ENCODE measurements around the gene SLC9A3. TPM values are rescaled to one million over a fixed set of nuclear protein-coding genes. Genes with fewer than 3 reads are reported as not detected.

Gene SLC9A3
- total RNA-seq, 2 donors from 2014 or later = 0.21 to 1.1 TPM

DNA sequence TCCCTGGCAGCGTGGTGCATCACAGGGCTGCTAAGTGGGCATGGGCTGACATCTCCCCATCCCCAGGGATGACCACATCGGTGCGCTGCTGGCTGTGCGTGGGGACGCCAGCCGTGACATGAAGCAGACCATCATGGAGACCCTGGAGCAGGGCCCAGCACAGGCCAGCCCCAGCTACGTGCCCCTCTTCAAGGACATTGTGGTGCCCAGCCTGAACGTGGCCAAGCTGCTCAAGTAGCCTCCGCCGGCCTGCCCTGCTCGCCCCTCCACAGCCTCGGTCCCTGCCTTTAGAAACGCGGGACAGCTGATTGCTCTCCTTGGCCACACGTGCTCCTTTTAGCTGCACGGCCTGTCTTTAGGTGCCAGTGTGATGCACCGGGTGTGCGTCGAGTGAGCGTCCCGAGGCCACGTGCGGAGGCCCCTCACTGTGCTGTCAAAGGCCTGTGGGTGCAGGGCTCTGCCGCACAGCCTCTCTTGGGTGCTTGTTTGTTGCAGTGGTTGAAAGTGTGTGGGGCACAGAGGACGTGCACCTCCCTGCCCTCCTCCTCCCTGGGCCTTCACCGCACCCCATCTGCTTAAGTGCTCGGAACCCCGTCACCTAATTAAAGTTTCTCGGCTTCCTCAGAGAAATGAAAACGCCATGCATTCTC lies 57.5 kb downstream of the SLC9A3 start:
- Mint-ChIP-seq H3K9me3 (no peaks in the 10 kb centered on the region), H3K27me3 (no peaks in the 10 kb centered on the region), H3K27ac (no peak overlapping the region), H3K4me3 (no peak overlapping the region), H3K4me1 (ENCODE audit: low read depth in 2 of 2) (peaks cover 9 to 12% of the 10 kb centered on the region in 2 donors), H3K36me3 (peaks cover 4% of the 10 kb centered on the region)
- no peak for DNase-seq (ENCODE audit: low spot score)
- ATAC-seq = no peak

DNA sequence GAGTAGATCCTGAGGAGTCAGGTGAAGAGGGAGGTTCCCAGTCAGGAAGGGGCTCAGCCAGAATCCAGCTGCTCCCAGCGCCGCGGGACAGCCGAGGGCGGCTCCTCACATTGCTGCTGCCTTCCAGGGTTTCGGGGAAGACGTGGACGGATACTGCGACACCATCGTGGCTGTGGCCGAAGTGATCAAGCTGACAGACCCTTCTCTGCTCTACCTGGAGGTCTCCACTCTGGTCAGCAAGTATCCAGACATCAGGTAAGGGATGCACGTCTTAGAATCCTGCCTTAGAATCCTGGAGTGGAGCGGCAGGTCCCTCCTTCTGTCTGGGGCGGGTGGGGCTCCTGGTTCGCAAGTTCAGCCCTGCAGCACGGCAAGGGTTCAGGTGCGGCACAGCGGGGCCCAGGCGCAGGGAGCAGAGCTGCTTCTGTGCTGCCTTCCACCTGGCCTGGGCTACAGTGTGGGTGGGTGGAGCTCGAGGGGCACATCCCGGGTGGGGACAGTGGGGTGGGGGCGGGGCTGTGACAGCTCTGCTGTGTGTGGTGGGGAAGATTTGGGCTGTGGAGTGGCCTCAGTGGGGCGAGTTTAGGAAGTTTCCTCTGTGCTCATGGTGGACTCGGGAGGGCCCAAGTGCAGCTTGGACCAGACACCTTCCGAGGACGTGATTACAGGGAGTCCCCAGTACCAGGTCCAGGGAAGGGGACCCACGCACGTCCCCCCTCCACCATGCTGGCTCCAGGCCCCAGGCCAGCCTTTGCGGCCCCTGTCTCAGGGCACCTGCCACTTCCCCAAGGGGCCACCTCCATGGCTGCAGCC lies 58.5 kb downstream of the SLC9A3 start:
- no peaks in the 10 kb centered on the region for H3K27me3 Mint-ChIP-seq
- DNase-seq (ENCODE audit: low spot score) = no peak
- no peaks in the 10 kb centered on the region for H3K9me3 Mint-ChIP-seq
- no peak for ATAC-seq
- no peak overlapping the region for H3K4me3 Mint-ChIP-seq
- H3K36me3 Mint-ChIP-seq = peaks cover 5% of the 10 kb centered on the region
- H3K4me1 Mint-ChIP-seq (ENCODE audit: low read depth in 2 of 2) = peaks cover 6 to 8% of the 10 kb centered on the region in 2 donors
- no peak overlapping the region for H3K27ac Mint-ChIP-seq

DNA sequence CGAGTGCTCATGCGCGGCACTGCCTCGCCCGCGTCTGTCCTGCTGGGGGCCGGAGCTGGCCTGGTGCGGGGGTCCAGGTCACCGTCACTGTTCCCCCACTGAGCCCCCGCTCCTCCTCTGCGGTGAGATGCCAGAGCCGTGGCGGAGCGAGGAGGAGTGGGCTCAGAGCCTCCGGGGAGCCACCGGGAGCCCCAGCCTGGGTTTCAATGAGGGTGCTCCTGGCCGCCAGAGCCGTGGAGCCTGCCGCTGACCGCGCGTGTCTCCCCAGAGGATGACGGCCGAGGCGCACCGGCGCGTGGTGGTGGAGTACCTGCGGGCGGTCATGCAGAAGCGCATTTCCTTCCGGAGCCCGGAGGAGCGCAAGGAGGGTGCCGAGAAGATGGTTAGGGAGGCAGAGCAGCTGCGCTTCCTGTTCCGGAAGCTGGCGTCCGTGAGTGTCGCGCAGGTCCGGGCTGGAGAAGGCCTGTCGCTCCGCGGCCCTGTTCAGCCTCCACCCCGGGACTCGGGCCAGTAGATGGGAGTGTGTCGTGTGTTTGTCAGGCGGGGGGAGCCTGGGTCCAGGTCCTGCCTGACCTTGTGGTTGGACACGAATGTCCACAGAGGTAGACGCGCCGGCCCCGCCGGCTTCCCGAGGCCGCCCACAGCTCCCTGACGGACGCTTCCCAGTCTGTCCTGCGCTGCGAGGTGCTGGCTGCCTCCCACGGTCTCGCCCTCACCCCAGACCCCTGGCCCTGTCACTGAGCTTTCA lies 59.2 kb downstream of the SLC9A3 start:
- DNase-seq (ENCODE audit: low spot score) = no peak
- Mint-ChIP-seq H3K27me3 (no peaks in the 10 kb centered on the region), H3K9me3 (no peaks in the 10 kb centered on the region), H3K27ac (no peak overlapping the region), H3K4me3 (no peak overlapping the region), H3K36me3 (peaks cover 7% of the 10 kb centered on the region), H3K4me1 (ENCODE audit: low read depth in 2 of 2) (peaks cover 9 to 11% of the 10 kb centered on the region in 2 donors)
- ATAC-seq = no peak

DNA sequence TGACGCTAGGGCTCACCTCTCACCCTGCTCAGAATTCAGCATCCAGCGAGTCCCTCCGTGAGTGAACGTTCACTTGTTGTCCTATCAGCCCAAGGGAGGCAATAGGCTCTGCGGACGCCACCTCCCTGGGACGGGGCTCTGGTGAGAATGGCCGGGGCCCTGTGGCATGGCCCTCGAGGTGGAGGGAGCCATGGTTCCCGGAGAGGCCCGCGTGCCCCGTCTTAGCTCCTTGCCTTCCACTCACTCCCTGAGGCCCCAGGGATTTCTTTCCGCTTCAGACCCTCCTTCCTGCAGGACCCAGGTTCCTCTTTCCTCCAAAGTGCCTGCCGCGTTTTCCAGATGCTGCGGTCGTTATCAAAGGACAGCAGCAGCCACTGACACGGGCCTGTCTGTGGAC lies 59.8 kb downstream of the SLC9A3 start:
- peaks cover 15 to 16% of the 10 kb centered on the region in 2 donors for H3K4me1 Mint-ChIP-seq (ENCODE audit: low read depth in 2 of 2)
- H3K27me3 Mint-ChIP-seq = no peaks in the 10 kb centered on the region
- no peak overlapping the region for H3K4me3 Mint-ChIP-seq
- ATAC-seq (no peak), DNase-seq (ENCODE audit: low spot score) (no peak)
- H3K27ac Mint-ChIP-seq = no peak overlapping the region
- H3K9me3 Mint-ChIP-seq = no peaks in the 10 kb centered on the region
- H3K36me3 Mint-ChIP-seq = peaks cover 13% of the 10 kb centered on the region

DNA sequence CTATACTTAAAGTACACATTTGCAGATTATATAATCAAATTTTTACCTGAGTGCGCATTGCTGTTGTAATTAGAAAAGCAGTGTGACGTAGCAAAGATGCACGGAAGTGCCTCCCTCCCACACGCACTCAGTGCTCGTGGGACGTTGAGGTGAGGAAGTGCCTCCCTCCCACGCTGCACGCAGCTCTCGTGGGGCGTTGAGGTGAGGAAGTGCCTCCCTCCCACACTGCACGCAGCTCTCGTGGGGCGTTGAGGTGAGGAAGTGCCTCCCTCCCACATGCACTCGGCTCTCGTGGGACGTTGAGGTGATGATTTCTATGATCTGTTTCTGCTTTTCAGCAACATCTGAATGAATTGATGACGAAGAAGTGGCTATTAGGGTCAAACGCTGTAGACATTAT lies 60.3 kb downstream of the SLC9A3 start:
- Mint-ChIP-seq H3K4me1 (ENCODE audit: low read depth in 2 of 2) (peaks cover 19 to 20% of the 10 kb centered on the region in 2 donors), H3K4me3 (no peak overlapping the region)

DNA sequence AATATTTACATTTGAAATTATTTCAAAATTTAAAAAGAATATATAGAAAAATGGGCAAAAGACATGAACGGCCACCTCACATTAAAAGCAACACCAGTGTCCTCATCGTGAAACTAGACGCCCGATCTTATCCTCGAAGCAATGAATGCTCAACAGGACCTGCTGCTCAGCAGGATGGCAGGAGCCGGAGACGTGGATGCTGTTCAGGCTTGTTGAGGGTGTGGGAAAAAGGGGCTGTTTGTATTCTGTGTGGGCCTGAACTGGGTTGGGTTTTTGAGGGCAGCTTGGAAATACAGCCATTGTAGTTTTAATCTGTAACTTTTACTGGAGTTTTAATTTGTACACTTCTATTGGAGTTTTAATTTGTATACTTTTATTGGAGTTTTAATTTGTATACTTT lies 60.9 kb downstream of the SLC9A3 start:
- H3K36me3 Mint-ChIP-seq = peaks cover 20% of the 10 kb centered on the region
- peaks cover 25 to 26% of the 10 kb centered on the region in 2 donors for H3K4me1 Mint-ChIP-seq (ENCODE audit: low read depth in 2 of 2)
- H3K27me3 Mint-ChIP-seq = no peaks in the 10 kb centered on the region
- no peak overlapping the region for H3K27ac Mint-ChIP-seq
- ATAC-seq = no peak
- no peak for DNase-seq (ENCODE audit: low spot score)
- no peak overlapping the region for H3K4me3 Mint-ChIP-seq
- H3K9me3 Mint-ChIP-seq = no peaks in the 10 kb centered on the region

More for the DNA sequence above, 60.3 kb downstream of the SLC9A3 start:
- Mint-ChIP-seq H3K9me3 (no peaks in the 10 kb centered on the region), H3K27me3 (no peaks in the 10 kb centered on the region), H3K27ac (no peak overlapping the region), H3K36me3 (peaks cover 14% of the 10 kb centered on the region)
- peak in 1 of 2 donors; percentile 43 for ATAC-seq
- no peak for DNase-seq (ENCODE audit: low spot score)

DNA sequence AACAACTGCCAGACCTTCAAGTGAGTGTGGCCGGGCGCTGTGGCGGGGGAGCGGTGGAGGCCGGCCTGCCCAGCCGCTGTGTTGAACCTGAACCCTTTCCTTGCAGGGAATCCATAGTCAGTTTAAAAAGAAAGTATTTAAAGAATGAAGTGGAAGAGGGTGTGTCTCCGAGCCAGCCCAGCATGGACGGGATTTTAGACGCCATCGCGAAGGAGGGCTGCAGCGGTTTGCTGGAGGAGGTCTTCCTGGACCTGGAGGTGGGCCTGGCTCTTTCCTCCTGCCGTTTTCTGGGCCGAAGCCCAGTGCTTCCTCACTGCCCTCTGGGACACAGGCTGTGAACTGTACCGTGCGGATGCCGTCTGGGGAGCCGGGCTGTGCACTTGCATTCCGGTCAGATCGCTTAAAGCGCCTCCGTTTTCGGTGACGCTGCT lies 62.2 kb downstream of the SLC9A3 start:
- H3K36me3 Mint-ChIP-seq = peaks cover 24% of the 10 kb centered on the region
- no peak for ATAC-seq
- no peak overlapping the region for H3K4me3 Mint-ChIP-seq
- H3K9me3 Mint-ChIP-seq = no peaks in the 10 kb centered on the region
- DNase-seq (ENCODE audit: low spot score) = no peak
- peaks cover 28 to 31% of the 10 kb centered on the region in 2 donors for H3K4me1 Mint-ChIP-seq (ENCODE audit: low read depth in 2 of 2)
- peak overlapping the region in 1 of 2 donors; percentile 37 for H3K27ac Mint-ChIP-seq
- no peaks in the 10 kb centered on the region for H3K27me3 Mint-ChIP-seq

DNA sequence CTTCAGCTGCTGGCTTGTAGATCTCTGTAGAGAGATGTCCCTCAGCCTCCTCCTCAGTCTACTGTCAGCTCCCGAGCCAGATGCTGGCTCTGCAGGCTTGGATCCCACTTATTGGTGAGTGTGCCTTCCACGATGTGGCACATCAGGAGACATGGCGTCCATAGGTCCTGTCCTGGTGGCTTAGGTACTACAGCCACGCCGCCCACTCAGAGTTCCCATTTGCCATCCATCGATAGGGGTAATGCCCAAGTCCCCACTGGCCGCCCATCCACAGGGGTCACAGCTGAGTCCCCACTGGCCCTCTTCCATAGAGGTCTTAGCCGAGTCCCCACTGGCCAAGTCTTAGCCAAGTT lies 64.0 kb downstream of the SLC9A3 start:
- no peaks in the 10 kb centered on the region for H3K9me3 Mint-ChIP-seq
- ATAC-seq (no peak), DNase-seq (ENCODE audit: low spot score) (no peak)
- no peaks in the 10 kb centered on the region for H3K27me3 Mint-ChIP-seq
- no peak overlapping the region for H3K4me3 Mint-ChIP-seq
- peaks cover 28 to 31% of the 10 kb centered on the region in 2 donors for H3K4me1 Mint-ChIP-seq (ENCODE audit: low read depth in 2 of 2)
- H3K27ac Mint-ChIP-seq = peak overlapping the region; percentile 76 to 89
- H3K36me3 Mint-ChIP-seq = peaks cover 24% of the 10 kb centered on the region

DNA sequence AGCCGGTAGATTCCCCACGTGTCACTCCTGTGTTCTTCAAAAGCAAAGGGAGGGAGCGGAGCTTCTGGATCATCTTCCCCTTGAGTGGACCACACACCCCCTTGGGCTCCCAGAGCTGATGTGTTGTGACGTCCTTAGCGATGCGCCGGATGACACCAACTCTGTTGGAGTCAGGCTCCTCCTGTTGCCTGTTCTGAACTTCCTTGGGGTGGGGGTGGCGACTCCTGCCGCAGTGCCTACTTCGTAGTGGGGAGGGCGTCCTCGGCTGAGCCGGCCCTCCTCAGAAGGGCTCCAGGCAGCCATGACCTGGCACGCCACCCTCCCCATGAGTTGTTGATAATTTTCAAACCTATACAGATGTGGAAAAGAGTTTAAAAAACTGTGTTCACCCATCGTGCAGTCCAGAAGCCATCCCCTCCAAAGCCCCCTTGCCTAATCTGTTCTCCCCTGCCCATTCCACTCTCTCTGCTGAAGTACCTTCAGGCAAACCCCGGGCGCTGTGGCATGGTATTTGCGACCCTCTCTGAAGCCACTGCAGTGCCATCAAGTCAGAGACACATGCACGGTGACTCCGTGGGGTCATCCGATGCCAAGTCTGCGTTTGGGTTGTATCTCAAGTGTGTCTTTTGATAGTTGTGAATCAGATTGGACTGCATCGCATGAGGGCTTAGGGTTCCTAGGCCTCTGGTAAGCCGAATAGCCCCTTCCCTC lies 64.5 kb downstream of the SLC9A3 start:
- no peak for DNase-seq (ENCODE audit: low spot score)
- no peaks in the 10 kb centered on the region for H3K27me3 Mint-ChIP-seq
- peaks cover 24% of the 10 kb centered on the region for H3K36me3 Mint-ChIP-seq
- H3K27ac Mint-ChIP-seq = peak overlapping the region; percentile 76 to 89
- H3K4me1 Mint-ChIP-seq (ENCODE audit: low read depth in 2 of 2) = peaks cover 28 to 31% of the 10 kb centered on the region in 2 donors
- no peaks in the 10 kb centered on the region for H3K9me3 Mint-ChIP-seq
- ATAC-seq = no peak
- H3K4me3 Mint-ChIP-seq = no peak overlapping the region

DNA sequence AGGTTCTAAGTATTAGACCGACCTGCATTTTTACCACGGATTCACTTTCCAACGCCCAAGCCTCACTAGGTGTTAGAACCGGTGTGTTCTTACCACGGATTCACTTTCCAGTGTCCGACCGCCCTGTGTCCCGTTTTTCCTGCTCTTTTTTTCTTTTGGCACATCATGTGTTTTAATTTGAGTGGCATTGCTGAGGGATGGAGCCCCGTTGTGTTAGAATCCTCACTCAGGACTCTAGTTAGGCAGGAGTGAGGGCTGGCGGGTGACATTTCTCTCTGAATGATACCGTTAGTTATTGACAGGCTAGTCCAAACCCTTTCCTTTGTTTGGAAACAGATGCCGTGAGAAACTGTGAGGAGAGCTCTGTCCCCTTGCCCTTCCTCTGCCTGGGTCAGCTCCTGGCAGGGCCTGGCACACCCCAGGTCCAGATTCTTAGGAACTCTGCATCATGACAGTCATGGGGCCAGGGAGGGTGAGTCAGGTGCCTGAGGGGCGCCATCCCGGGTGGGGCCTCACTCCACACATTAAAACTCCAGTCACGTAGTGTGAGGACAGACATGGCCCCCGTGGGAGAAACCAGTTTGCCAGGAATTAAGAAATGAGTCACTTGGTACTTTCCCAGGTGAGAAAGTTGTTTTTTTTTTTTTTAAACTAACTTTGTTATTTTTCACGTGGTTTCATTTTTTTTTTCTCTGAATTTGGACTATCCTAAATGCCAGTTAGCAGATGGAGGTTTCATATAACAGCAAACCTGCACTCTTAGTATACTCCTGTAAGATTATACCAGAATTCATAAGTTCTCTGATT lies 65.5 kb downstream of the SLC9A3 start:
- Mint-ChIP-seq H3K27me3 (no peaks in the 10 kb centered on the region), H3K4me3 (peak overlapping the region; percentile 44), H3K4me1 (ENCODE audit: low read depth in 2 of 2) (peaks cover 27 to 32% of the 10 kb centered on the region in 2 donors), H3K27ac (peak overlapping the region; percentile 76 to 89), H3K9me3 (no peaks in the 10 kb centered on the region), H3K36me3 (peaks cover 31% of the 10 kb centered on the region)
- ATAC-seq = peak; percentile 77 to 81
- no peak for DNase-seq (ENCODE audit: low spot score)

DNA sequence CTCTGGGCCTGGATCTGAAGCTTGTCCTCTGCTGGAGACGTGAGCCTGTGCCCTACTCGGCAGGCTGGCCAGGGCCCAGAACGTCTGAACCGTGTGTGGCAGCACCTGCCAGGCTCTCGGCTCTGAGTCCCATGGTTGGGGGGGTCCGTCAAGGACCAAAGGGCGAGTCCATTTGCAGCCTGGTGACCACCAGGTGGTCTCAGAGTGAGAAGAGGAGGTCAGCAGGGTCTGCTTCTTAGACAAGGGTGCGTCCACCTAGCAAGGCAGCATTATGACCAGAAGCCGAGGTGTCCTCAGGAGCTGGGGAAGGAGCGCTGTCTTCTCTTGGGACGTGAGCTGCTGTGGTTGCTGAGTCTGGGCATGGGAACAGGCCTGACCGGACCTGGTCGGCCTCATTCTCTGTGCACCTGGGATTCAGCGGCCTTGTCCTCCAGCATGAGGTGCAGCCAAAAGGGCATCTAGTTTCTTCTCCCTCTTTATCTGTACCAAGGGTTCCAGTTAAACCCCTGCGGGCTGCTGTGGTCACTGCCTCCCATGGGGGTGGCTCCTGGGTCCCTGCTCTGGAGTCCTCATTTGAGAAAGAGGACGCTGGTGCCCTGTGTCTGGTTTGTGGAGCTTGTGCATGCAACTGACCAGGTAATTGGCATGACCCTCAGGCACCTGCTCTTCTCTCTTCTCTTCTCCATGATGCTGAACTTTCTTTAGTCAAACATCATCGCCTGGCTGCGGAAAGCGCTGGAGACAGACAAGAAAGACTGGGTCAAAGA lies 66.9 kb downstream of the SLC9A3 start:
- no peak for ATAC-seq
- Mint-ChIP-seq H3K9me3 (peaks cover under 1% of the 10 kb centered on the region), H3K27me3 (no peaks in the 10 kb centered on the region), H3K27ac (peak overlapping the region in 1 of 2 donors; percentile 89), H3K4me3 (no peak overlapping the region), H3K4me1 (ENCODE audit: low read depth in 2 of 2) (peaks cover 37 to 44% of the 10 kb centered on the region in 2 donors), H3K36me3 (peaks cover 45% of the 10 kb centered on the region)
- no peak for DNase-seq (ENCODE audit: low spot score)

Data from natural killer cell treated with Interleukin-12 subunit alpha and Interleukin-12 subunit beta and Interleukin-15 and Interleukin-18, amount 100 ng/mL, for 72 hours (primary cell).